GM19240 (cell line): ENCODE data around the gene ROR2.

Source experiments
- DNase-seq: peaks from one replicate; pipeline ENCODE4 v3.0.0; 2011; ENCODE audit warnings: low spot score; ENCODE audit not compliant: insufficient read length

ROR2 gene

GRCh38 chr9:91900797-91901177 lies 49.2 kb downstream of the ROR2 start:
- no peak for DNase-seq

- no peak for DNase-seq
These were observed 49.8 kb downstream of the ROR2 start for GRCh38 chr9:91900055-91900796.

DNA sequence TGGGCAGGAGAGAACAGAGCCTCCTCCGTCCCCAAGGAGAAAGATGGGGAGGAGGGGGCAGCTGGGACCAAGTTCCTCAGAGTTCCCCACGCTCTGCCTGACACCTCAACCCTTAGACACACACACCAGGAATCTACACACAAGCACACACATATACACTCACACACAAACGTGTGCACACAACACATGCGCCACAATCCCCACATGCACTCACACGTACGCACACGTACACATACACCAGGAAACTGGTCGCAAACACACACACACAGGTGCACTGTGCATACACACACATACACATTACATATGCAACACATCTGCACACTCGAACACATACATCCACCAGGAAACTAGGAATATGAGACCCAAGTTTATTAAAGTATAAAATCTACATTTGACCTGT lies 50.4 kb downstream of the ROR2 start:
- DNase-seq: no peak

- DNase-seq: no peak
These were observed 50.8 kb downstream of the ROR2 start for GRCh38 chr9:91899219-91899563.

GRCh38 chr9:91898451-91899218 lies 51.4 kb downstream of the ROR2 start:
- DNase-seq: no peak

GRCh38 chr9:91897201-91897600 lies 52.8 kb downstream of the ROR2 start:
- no peak for DNase-seq

DNA sequence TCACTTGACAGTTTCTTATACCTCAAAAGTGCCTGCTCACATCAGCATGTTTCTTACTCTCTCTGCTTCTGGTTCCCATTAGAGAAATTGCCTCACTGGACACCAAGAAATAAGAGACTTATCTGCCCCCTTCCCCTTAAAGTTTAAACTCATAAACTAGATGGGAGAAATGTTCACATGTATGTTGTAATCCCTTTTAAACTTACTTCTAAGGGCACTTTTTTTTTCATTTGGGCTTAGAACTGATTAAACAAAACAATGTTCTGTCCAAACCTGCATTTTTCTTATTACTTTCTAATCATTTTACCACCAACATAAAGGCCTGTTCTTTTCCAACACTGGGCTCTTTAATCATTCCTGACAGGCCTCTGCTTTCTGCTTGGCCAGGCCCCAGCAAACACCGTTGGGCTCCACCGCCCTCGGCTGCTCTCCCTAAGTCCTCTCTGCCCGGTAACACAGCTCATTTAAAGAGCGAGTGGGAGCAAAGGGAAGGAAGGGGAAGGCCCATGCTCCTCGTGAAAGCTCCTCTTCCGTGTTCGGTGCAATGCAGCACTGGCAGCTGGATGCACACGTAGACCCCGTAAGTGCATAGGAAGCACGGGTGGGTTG lies 53.4 kb downstream of the ROR2 start:
- DNase-seq: no peak

GRCh38 chr9:91896097-91896496 lies 53.9 kb downstream of the ROR2 start:
- DNase-seq: no peak

- DNase-seq: no peak
These were observed 55.5 kb downstream of the ROR2 start for GRCh38 chr9:91894536-91894935.

- DNase-seq: no peak
These were observed 56.0 kb downstream of the ROR2 start for GRCh38 chr9:91894023-91894422.

DNA sequence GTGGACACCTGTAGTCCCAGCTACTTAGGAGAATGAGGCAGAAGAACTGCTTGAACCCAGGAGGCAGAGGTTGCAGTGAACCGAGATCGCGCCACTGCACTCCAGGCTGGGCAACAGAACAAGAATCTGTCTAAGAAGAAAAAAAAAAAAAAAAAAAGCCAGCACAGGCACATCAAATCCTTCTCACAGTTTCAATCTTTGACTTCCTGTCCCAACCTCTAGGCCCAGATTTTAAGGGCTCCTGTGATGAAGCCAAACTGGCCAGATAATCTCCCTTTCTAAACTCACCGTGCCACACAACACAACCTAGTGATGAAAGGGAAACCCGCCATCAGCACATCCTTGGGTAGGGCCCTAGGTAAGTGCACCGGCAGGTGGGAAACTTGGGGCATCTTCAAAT lies 58.1 kb downstream of the ROR2 start:
- DNase-seq: no peak

- no peak for DNase-seq
These were observed 59.4 kb downstream of the ROR2 start for GRCh38 chr9:91890662-91891061.

- no peak for DNase-seq
These were observed 60.7 kb downstream of the ROR2 start for GRCh38 chr9:91889161-91889911.

GRCh38 chr9:91886414-91887076 lies 63.5 kb downstream of the ROR2 start:
- no peak for DNase-seq

GRCh38 chr9:91885746-91886413 lies 64.1 kb downstream of the ROR2 start:
- no peak for DNase-seq

DNA sequence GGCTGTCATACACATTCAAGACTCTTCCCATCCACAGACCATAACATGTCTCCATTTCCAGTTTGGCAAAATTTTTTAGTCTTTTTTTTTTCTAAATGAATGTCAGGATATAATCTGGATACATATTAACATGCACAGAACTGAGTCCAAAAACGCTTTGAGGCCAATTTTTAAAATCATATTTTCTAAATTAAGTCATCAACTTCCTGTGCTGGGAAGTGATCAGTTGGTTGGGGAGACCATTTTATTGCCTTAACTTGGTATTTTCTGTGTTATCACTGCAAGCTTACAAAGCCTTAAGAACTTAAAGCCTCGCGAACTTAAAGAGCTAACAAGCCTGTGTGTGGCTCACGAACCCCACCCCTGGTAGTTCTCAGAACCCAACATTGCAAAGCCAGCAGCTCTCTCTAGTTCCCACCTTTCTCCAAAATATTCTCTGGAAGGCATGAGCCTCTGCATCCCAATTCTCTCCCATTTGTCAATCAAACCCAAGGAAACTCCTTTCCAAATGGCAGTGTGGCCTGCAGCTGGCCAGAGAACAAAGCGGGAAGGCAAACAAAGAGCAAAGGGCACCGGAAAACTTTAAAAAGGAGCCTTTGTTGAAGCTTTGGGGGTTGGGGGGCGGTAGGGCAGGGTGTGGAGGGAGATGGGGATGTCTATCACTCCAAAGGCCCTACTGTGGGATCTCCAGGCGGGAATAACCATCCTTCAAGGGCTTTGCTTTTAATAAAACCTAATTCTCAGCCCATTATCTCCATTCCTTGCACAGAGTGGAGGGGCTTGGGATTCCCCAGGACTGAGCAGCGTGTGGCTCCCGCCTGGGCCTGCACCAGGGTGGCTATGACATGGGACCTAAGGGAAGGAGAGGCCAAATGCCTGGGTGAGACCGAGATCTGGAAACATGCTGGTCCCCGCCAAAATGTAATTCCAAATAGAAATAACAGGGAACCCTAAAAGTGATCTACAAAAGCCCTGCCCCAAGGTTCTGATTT lies 65.0 kb downstream of the ROR2 start:
- no peak for DNase-seq

- no peak for DNase-seq
These were observed 65.9 kb downstream of the ROR2 start for GRCh38 chr9:91884153-91884552.

DNA sequence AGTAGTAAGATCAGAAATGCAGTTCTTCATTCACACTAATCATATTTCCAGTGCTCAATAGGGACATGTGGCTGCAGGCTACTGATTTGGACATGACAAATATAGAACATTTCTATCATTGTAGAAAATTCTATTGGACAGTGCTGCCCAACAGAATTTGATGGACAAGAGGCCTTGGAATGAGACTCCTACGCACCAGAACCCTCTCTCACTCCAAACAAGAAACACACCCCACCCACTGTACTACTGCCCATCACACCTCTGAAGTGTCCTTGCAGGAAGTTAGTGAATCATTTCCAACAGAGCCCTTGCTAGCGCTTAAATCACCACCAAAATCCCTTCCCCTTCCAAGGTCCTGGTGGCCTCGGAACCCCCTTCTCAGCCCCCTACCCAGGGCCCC lies 66.5 kb downstream of the ROR2 start:
- DNase-seq: no peak

GRCh38 chr9:91882627-91883026 lies 67.4 kb downstream of the ROR2 start:
- no peak for DNase-seq
